Measurements from ENCODE around the gene FOXK2.

GRCh38 chr17:82551779-82552457 lies 32.4 kb downstream of the FOXK2 start:
- TF ChIP-seq CTCF (IDR thresholded peaks at IDR 0.05 in 4 of 5, conservative IDR thresholded peaks at IDR 0.05 in 1 of 5) (peak; percentile 65 to 85 (median 76)), POLR2A (IDR thresholded peaks at IDR 0.05) (no peak)

Measured in gastrocnemius medialis (tissue), 4 donors.